ENCODE measurements around the gene CCDC102B. TPM values are rescaled to one million over a fixed set of nuclear protein-coding genes. Genes with fewer than 3 reads are reported as not detected.
"Not testable (repeated sequence)": the region's sequence is repeated elsewhere in the genome, so short reads cannot be mapped to it uniquely, and the experiment has no call there.

The CCDC102B gene
- total RNA-seq, 1 donor from 2014 or later, result 0.54 TPM

- Histone ChIP-seq H3K27me3 (ENCODE audit: control insufficient read depth, insufficient read depth, low read length) (no peaks in the 10 kb centered on the region), H3K36me3 (ENCODE audit: control insufficient read depth, insufficient read depth, low read length) (no peaks in the 10 kb centered on the region), H3K4me3 (ENCODE audit: low read depth, low read length) (no peak overlapping the region)
- no peak for DNase-seq (ENCODE audit: low read depth)
- TF ChIP-seq, protein P1, sequence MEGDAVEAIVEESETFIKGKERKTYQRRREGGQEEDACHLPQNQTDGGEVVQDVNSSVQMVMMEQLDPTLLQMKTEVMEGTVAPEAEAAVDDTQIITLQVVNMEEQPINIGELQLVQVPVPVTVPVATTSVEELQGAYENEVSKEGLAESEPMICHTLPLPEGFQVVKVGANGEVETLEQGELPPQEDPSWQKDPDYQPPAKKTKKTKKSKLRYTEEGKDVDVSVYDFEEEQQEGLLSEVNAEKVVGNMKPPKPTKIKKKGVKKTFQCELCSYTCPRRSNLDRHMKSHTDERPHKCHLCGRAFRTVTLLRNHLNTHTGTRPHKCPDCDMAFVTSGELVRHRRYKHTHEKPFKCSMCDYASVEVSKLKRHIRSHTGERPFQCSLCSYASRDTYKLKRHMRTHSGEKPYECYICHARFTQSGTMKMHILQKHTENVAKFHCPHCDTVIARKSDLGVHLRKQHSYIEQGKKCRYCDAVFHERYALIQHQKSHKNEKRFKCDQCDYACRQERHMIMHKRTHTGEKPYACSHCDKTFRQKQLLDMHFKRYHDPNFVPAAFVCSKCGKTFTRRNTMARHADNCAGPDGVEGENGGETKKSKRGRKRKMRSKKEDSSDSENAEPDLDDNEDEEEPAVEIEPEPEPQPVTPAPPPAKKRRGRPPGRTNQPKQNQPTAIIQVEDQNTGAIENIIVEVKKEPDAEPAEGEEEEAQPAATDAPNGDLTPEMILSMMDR (IDR thresholded peaks at IDR 0.05; ENCODE audit: insufficient read depth, low read length, poor library complexity, severe bottlenecking), result no peak
Measured at GRCh38 chr18:68874361-68874760, 76.5 kb downstream of the CCDC102B start.

DNA sequence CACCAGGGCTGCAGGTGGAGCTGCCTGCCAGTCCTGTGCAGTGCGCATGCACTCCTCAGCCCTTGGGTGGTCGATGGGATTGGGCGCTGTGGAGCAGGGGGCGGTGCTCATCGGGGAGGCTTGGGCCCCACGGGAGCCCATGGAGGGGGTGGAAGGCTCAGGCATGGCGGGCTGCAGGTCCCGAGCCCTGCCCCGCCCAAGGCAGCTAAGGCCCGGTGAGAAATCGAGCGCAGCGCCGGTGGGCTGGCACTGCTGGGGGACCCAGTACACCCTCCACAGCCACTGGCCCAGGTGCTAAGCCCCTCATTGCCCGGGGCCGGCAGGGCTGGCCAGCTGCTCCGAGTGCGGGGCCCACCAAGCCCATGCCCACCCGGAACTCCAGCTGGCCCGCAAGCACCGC lies 82.1 kb downstream of the CCDC102B start:
- H3K4me3 ChIP-seq (ENCODE audit: low read depth, low read length); DNase-seq (ENCODE audit: low read depth); H3K27me3 ChIP-seq (ENCODE audit: control insufficient read depth, insufficient read depth, low read length); H3K36me3 ChIP-seq (ENCODE audit: control insufficient read depth, insufficient read depth, low read length): not testable (repeated sequence)

GRCh38 chr18:68887410-68887809 lies 89.5 kb downstream of the CCDC102B start:
- DNase-seq (ENCODE audit: low read depth), result no peak
- Histone ChIP-seq H3K36me3 (ENCODE audit: control insufficient read depth, insufficient read depth, low read length) (no peaks in the 10 kb centered on the region), H3K4me3 (ENCODE audit: low read depth, low read length) (no peak overlapping the region), H3K27me3 (ENCODE audit: control insufficient read depth, insufficient read depth, low read length) (no peaks in the 10 kb centered on the region)
- TF ChIP-seq, protein P1 (IDR thresholded peaks at IDR 0.05; ENCODE audit: insufficient read depth, low read length, poor library complexity, severe bottlenecking), result no peak

DNA sequence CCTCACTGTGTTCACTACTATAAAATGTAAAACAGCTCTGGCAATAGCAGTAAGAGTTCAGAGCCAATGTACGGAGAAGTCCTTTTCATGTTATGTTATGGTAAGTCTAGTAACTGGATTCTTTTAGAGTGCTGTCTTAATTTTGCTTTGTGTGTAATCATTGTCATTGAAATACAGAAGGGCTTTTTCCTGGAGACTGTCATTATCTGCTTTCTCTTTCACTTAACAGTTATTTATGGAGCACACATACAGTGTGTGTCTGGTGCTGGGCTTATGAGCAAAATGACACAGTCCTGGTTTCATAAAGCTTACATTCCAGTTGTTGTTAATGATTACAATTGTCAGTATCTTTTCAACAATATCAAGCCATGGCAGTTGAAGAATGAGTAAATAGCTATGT lies 95.5 kb downstream of the CCDC102B start:
- TF ChIP-seq, protein P1 (IDR thresholded peaks at IDR 0.05; ENCODE audit: insufficient read depth, low read length, poor library complexity, severe bottlenecking), result no peak
- no peaks in the 10 kb centered on the region for H3K27me3 ChIP-seq (ENCODE audit: control insufficient read depth, insufficient read depth, low read length)

GRCh38 chr18:68897286-68897685 lies 99.4 kb downstream of the CCDC102B start:
- Histone ChIP-seq H3K36me3 (ENCODE audit: control insufficient read depth, insufficient read depth, low read length) (no peaks in the 10 kb centered on the region), H3K4me3 (ENCODE audit: low read depth, low read length) (no peak overlapping the region), H3K27me3 (ENCODE audit: control insufficient read depth, insufficient read depth, low read length) (no peaks in the 10 kb centered on the region)
- DNase-seq (ENCODE audit: low read depth), result no peak
- TF ChIP-seq, protein P1 (IDR thresholded peaks at IDR 0.05; ENCODE audit: insufficient read depth, low read length, poor library complexity, severe bottlenecking), result no peak

More for the DNA sequence above, 95.5 kb downstream of the CCDC102B start:
- DNase-seq (ENCODE audit: low read depth), result no peak
- Histone ChIP-seq H3K4me3 (ENCODE audit: low read depth, low read length) (no peak overlapping the region), H3K36me3 (ENCODE audit: control insufficient read depth, insufficient read depth, low read length) (no peaks in the 10 kb centered on the region)

DNA sequence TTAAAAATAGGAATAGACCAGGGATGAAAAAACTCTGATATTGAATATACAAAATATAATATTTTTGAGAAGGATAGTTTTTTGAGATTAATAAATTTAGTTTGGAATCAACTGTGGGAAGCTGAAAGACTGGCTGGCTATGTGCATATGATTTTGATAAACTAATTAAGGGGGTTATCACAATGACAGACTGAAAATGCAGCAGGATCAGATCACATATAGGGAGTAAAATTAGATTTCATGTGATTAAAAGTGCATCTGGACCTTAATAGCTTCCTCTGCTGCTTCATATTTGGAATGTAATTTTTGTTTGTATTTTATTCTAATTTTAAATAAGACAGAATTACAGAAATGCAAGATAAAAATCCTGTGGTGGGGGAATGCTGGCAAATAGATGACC lies 111.7 kb downstream of the CCDC102B start:
- Histone ChIP-seq H3K27me3 (ENCODE audit: control insufficient read depth, insufficient read depth, low read length) (no peaks in the 10 kb centered on the region), H3K4me3 (ENCODE audit: low read depth, low read length) (no peak overlapping the region), H3K36me3 (ENCODE audit: control insufficient read depth, insufficient read depth, low read length) (no peaks in the 10 kb centered on the region)
- TF ChIP-seq, protein P1 (IDR thresholded peaks at IDR 0.05; ENCODE audit: insufficient read depth, low read length, poor library complexity, severe bottlenecking), result no peak
- DNase-seq (ENCODE audit: low read depth), result no peak
